Measurements from ENCODE around the gene MLST8. TPM values are rescaled to one million over a fixed set of nuclear protein-coding genes. Genes with fewer than 3 reads are reported as not detected.
A peak's percentile ranks its signal among the peaks of the same experiment; 100 is the strongest.

Gene MLST8
- total RNA-seq, 1 experiment from 2014 or later, result 58.7 TPM

DNA sequence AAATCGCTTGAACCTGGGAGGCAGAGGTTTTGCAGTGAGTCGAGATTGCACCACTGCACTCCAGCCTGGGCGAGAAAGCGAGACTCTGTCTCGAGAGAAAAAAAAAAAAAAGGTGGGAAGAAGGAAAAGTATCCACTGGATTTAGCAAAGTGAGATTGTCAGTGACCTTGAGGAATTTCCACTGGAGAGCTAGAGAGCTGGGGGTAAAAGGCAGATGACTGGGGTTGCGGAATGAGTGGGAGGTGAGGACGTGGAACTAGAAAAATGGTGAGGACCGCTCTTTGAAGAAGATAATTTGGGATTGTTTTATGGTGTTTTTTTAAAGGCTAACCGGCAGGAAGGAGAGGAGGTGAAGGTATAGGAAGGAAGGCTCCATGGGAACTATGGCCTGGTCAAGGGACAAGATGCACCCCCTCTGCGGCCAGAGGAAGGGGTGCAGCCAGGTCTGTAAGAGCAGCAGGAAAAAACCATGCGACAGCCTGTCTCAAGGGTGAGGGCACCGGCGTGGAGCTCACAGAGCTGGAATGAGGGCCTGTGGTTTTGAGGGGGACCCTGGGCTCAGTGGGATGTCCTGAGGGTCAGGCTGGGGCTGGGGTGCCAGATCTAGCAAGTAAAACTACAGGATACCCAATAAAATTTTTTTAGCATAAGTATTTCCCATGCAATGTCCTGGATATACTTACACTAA lies 694 bp upstream of the MLST8 start:
- Histone ChIP-seq H4K20me1 (ENCODE audit: insufficient read depth) (no peaks in the 10 kb centered on the region), H3K9me3 (ENCODE audit: control insufficient read depth in 1 of 2, insufficient read depth in 1 of 2, low read depth in 1 of 2, low read length in 2 of 2) (no peaks in the 10 kb centered on the region), H2AFZ (ENCODE audit: low read depth, low read length, poor library complexity, severe bottlenecking) (no peak overlapping the region), H3K79me2 (ENCODE audit: insufficient read depth, low read length) (peaks cover 20% of the 10 kb centered on the region), H3K27ac (ENCODE audit: low read depth, low read length) (peak overlapping the region; percentile 94), H3K4me3 (replicated peaks in 1 of 2; ENCODE audit: low read depth in 1 of 2, low read length in 2 of 2) (peak overlapping the region; percentile 81 to 86), H3K9ac (ENCODE audit: low read length) (peak overlapping the region; percentile 81), H3K9me2 (ENCODE audit: insufficient read depth) (no peaks in the 10 kb centered on the region), H3K4me1 (ENCODE audit: control insufficient read depth in 1 of 2, insufficient read depth in 2 of 2, low read length in 2 of 2) (peaks cover 5 to 23% of the 10 kb centered on the region in 2 experiments), H3K27me3 (ENCODE audit: insufficient read depth, low read length) (no peaks in the 10 kb centered on the region), H3K4me2 (ENCODE audit: low read length) (peak overlapping the region; percentile 99), H3K36me3 (ENCODE audit: control insufficient read depth in 1 of 2, insufficient read depth in 2 of 2, low read length in 2 of 2) (peaks cover 4 to 19% of the 10 kb centered on the region in 2 experiments; a peak in 3 of 4 replicates)
- ATAC-seq (peak; percentile 12), DNase-seq (ENCODE audit: low read depth, low spot score) (no peak)
- TF ChIP-seq MAX (IDR thresholded peaks at IDR 0.05) (no peak), YY1 (IDR thresholded peaks at IDR 0.05; ENCODE audit: extremely low read depth, insufficient replicate concordance, low read depth, low read length) (no peak), FOSL1 (IDR thresholded peaks at IDR 0.05; ENCODE audit: low read depth) (no peak)
- CTCF ChIA-PET, result interaction anchor here (3.0 kb wide), 1 partner anchor 10 kb away, joined by 11 read pairs; no protein-coding TSS in a partner anchor
- intact Hi-C loops (cut with micrococcal nuclease), result no loop called here
- BruUV-seq (replicated peaks), result TSS peak; percentile 70
- RAD21 ChIA-PET (ENCODE audit: low non-redundant PET in 1 of 2, low total read pairs in 2 of 2, uncharacterized antibody in 2 of 2, unreplicated experiment in 2 of 2), result interaction anchor here in 1 of 2 experiments (0.6 kb wide), 1 partner anchor 231 kb away, joined by 3 read pairs; no protein-coding TSS in a partner anchor
- POLR2A ChIA-PET, result interaction anchor here (0.9 to 1.2 kb wide), 5 partner anchors 11 to 240 kb away, joined by 3 to 6 read pairs (median 3); partner anchors contain the start of genes RPS2 and TRAF7

DNA sequence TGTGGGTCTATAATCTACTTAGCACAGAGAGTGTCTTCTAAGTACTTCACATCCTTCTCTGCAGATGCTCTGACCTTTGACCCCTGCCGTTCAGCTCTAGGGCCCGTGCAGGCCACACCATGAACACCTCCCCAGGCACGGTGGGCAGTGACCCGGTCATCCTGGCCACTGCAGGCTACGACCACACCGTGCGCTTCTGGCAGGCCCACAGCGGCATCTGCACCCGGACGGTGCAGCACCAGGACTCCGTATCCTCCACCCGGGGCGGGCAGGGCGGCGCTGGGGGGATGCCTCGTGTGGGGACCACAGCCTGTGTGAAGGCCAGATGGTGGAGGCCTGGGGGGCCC lies 686 bp downstream of the MLST8 start:
- H3K9me2 ChIP-seq (ENCODE audit: insufficient read depth), result no peaks in the 10 kb centered on the region
- POLR2A ChIA-PET, result interaction anchor here (0.8 kb wide), 1 partner anchor 263 kb away, joined by 4 read pairs; no protein-coding TSS in a partner anchor
- ATAC-seq, result peak; percentile 26
- H3K36me3 ChIP-seq (ENCODE audit: control insufficient read depth in 1 of 2, insufficient read depth in 2 of 2, low read length in 2 of 2), result peaks cover 4 to 19% of the 10 kb centered on the region in 2 experiments; a peak in 3 of 4 replicates
- no peaks in the 10 kb centered on the region for H4K20me1 ChIP-seq (ENCODE audit: insufficient read depth)
- intact Hi-C loops (cut with micrococcal nuclease), result no loop called here
- TF ChIP-seq TCF7L2 (IDR thresholded peaks at IDR 0.05; ENCODE audit: borderline replicate concordance, extremely low read depth, insufficient read depth, insufficient read length), result no peak
- no peak for TF ChIP-seq EZH2 (IDR thresholded peaks at IDR 0.05)
- TF ChIP-seq ZFX (IDR thresholded peaks at IDR 0.05), result 0 out of 2 replicates have a peak, but pooled peaks have one; percentile 6
- H3K4me1 ChIP-seq (ENCODE audit: control insufficient read depth in 1 of 2, insufficient read depth in 2 of 2, low read length in 2 of 2), result peaks cover 5 to 23% of the 10 kb centered on the region in 2 experiments
- peak overlapping the region; percentile 94 for H3K27ac ChIP-seq (ENCODE audit: low read depth, low read length)
- H3K4me2 ChIP-seq (ENCODE audit: low read length), result peak overlapping the region; percentile 99
- H3K9me3 ChIP-seq (ENCODE audit: control insufficient read depth in 1 of 2, insufficient read depth in 1 of 2, low read depth in 1 of 2, low read length in 2 of 2), result no peaks in the 10 kb centered on the region
- H3K79me2 ChIP-seq (ENCODE audit: insufficient read depth, low read length), result peaks cover 25% of the 10 kb centered on the region
- H3K4me3 ChIP-seq (replicated peaks in 1 of 2; ENCODE audit: low read depth in 1 of 2, low read length in 2 of 2), result peak overlapping the region; percentile 81 to 86
- no peaks in the 10 kb centered on the region for H3K27me3 ChIP-seq (ENCODE audit: insufficient read depth, low read length)
- RAD21 ChIA-PET (ENCODE audit: low non-redundant PET in 1 of 2, low total read pairs in 2 of 2, uncharacterized antibody in 2 of 2, unreplicated experiment in 2 of 2), result no interaction called here
- BruUV-seq (replicated peaks), result no TSS peak
- CTCF ChIA-PET, result interaction anchor here (3.0 kb wide), 1 partner anchor 11 kb away, joined by 11 read pairs; no protein-coding TSS in a partner anchor
- DNase-seq (ENCODE audit: low read depth, low spot score), result no peak
- no peak overlapping the region for H2AFZ ChIP-seq (ENCODE audit: low read depth, low read length, poor library complexity, severe bottlenecking)
- H3K9ac ChIP-seq (ENCODE audit: low read length), result peak overlapping the region; percentile 81
